Fibroblast of skin of right quadriceps (primary cell): ENCODE data around the gene EXD2.
"Not testable (repeated sequence)": the region's sequence is repeated elsewhere in the genome, so short reads cannot be mapped to it uniquely, and the experiment has no call there.

Experiments
- DNase-seq: peaks from one replicate; pipeline ENCODE4 v3.0.0-alpha.2; 2013

The EXD2 gene

DNA sequence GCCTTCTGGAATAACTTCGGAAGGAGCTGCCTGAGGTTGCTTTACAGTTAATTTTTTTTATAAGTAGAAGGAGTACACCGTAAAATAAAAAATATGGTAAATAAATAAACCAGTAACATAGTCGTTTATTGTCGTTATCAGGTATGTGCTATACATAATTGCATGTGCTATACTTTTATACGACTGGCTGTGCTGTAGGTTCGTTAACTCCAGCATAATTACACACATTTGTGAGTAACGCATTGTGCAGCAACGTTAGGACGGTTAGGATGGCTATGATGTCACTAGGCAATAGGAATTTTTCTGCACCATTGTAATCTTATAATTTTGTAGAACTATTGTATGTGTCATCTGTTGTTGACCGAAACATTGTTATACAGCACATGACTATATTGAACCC lies 8.5 kb downstream of the EXD2 start:
- no peak for DNase-seq

DNA sequence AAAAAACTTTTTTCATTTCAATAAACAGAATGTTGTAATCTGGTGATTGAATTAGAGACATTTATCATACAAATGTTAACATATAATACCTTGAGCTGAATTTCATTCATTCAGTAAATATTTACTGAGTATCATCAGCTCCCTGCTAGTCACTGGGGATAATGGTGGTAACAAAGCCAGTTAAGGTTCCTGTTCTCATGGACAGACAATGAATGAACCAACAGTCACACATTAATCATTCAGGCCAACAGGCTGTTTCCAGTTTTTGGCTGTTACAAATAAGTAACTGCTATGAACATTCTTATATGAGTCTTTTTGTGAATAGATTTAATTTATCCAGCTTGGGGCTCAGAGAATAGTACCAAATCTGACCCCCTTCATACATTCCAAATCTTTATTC lies 13.5 kb downstream of the EXD2 start:
- no peak for DNase-seq

DNA sequence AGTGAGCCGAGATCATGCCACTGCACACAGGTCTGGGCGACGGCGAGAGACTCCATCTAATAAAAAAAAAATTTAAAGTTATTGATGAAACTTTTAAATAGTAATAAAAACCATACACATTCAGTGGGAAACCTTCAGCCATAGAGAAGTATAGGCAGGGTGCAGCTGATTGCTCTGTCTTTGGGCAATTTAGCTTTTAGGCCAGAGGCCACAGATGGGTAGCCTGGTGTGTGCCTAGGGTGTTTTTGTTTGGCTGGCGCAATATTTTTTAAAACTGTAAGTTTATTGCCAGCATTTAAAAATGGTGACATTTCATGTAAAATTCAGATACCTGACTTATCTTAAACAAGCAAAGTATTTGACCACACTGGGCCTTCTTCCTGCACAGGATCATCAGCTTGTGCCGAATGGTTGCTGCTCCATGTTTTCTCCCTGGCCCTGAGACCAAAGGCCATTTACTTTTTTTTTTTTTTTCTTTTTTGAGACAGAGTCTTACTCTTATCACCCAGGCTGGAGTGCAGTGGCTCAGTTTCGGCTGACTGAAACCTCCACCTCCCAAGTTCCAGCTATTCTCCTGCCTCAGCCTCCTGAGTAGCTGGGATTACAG lies 16.2 kb downstream of the EXD2 start:
- no peak for DNase-seq

DNA sequence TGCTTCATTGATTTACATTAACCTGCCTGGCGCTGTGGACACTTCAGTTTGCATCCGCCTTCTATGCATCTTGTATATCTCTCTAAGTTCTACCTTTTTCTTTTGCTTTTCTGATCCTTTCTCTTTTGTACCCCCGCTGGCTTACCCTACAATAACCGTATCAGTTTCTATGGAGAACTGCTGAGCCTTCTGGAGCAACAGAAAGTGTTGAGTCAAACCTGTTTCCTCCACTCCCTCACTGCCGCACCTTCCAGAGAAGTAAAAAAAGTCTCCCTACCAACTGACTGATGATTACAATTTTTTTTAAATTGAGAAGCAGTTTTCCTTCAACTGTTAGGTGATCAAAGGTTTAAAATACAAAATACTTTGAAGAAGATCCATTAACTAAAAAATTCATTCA lies 17.4 kb downstream of the EXD2 start:
- DNase-seq, result no peak

DNA sequence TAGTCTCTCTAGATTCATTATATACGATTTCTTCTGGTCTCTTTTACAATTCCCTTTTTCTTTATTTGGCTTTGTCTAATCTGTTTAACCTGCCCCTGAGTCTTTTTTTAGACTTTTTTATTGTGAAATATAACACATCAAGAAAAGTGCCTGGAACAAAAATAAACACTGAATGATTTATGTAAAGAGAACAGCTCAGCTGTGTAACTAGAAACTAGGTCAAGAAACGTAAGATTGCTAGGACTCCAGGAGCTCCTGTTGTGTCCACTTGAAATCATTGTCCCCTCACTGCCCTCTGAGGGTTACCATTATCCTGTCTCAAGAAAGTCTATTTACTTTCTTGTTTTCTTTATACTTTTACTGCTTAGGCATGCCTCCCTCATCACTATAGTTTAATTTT lies 23.1 kb downstream of the EXD2 start:
- DNase-seq, result no peak

DNA sequence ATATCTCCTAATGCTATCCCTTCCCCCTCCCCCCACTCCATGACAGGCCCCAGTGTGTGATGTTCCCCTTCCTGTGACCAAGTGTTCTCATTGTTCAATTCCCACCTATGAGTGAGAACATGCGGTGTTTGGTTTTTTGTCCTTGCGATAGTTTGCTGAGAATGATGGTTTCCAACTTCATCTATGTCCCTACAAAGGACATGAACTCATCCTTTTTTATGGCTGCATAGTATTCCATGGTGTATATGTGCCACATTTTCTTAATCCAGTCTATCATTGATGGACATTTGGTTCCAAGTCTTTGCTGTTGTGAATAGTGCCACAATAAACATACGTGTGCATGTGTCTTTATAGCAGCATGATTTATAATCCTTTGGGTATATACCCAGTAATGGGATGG lies 26.4 kb downstream of the EXD2 start:
- DNase-seq, result not testable (repeated sequence)

DNA sequence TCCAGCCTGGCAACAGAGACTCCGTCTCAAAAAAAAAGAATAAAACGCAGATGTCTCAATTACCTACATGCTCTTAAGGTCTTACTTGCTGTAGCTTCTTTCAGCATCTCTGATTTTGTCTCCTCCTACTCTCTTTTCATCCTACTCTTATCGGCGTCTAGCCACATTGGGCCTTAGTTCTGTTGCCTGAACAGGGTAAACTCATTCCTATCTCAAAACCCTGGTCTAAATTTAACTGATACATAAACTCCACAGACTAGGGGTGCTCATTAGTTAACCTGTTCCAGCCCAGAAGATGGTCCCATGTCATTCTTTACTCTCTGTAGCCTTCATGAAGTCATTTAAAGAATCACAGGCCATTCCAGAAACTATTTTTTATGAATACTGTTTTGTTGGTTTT lies 33.6 kb downstream of the EXD2 start:
- no peak for DNase-seq

DNA sequence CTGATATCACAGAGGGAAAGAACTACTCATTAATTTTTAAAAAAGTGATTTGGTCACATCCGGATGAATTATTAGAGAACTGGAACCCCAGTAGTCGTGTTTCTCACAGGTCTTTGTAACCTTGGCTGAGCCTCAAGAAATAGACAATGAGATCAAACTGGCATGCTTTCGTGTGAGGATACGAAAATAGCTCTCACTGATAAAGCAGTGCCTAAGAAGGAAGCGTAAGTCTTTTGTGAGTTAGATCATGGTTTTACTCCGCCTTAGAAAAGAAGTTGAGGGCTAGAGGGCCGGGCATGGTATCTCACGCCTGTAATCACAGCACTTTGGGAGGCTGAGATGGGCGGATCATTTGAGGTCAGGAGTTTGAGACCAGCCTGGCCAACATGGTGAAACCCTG lies 34.9 kb downstream of the EXD2 start:
- no peak for DNase-seq

DNA sequence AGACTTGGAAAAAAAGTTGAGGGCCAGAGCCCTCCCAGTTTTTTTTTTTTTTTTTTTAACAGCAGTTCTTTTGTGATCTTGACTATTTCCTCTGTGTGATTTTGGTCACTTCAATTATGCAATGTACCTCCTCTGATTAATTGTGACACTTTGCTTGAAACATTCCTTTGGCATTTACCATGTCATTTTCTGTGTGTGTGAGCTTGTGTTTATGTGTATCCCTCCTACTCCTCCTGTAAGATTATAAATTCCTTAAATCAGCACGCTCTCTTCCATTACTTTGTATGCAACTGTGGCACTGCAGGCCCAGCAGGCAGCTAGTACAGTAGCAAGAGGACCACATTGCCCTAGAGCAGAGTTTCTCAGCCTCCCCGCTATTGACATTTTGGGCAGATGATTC lies 35.4 kb downstream of the EXD2 start:
- DNase-seq, result peak; percentile 31

DNA sequence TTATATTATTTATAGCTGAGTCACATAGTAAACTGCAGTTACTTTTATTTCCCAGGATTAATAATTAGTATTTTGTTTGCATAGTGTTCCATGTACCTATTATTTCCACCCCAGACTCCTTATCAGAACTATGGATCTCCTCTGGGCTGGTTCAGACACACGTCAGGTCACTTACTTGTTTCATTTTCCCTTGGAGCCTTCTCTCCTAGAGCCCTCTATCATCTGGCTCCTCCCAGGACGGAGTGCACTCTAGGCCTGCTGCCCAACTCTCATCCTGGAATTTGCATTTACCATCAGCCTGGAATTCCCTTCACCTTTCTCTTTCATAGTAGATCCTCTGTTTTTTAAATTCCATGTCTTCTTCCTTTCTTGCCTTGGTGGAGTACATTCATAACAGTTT lies 40.2 kb downstream of the EXD2 start:
- no peak for DNase-seq

DNA sequence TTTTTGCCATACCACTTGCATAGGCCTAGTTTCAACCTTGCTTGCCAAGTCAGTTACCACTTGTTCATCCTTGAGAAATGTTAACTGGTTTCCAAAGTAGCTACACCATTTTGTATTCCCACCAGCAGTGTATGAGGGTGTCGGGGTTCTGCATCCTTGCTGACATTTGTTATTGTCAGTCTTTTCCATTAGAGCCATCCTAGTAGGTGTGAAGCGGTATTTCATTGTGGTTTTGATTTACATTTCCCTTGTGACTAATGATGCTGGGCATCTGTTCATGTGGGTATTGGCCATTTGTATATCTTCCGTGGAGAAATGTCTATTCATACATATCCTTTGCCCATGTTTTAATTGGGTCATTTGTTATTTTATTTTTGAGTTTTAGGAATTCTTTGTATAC lies 41.1 kb downstream of the EXD2 start:
- DNase-seq, result no peak

DNA sequence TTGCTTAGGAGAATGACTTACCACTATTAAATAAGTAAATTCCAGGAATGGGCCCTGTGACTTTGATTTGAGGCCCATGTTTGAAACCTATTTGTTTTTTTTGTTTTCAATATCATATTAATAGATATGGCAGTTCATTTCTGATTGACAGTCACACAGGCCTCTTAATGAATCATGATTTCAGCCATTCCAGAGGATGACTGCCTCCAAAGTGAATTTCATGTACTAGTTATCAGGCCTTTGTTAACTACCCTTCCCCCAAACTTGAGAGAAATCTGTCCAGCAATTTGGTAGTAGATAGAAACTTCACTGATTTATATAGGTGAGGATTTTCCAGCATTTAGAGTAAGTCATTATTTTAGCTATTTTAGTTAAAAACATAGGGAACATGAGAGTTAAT lies 42.8 kb downstream of the EXD2 start:
- DNase-seq, result no peak

DNA sequence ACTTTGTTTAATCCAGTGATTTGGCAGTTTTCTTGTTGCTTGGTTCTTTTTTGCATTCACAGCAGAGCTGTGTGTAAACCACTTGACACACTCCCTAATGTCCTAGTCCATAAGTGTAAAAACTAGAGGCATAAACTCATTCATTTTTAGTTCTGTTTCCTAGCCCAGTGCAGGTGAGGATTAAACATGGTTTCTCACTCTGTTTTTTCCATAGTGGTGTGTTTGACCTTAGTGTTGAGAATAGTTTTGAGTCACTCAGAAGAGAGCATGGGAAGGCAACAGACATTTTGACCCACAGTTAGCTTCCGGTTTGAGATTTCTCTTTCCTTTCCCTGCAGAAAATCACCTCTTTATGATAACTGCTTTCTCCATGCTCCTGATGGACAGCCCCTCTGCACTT lies 44.4 kb downstream of the EXD2 start:
- DNase-seq, result no peak

DNA sequence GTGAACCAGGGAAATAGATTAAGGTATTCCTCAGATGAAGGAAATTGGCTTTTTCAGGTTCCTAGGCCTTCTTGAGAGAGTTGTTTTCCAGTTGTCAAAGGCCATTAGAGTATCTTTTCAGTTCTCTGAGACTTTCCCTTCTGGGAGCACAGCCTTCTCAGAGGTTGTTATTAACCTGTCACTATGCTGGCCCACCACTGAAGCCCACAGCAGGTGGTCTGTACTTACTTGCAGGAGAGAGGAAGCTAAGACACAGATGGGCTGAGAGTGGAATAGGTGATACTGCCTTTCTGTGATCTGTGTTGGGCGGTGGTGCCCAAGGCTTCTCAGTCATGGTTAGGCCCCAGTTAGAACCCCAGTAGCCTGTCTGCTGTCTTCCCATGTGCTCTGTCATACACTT lies 45.8 kb downstream of the EXD2 start:
- no peak for DNase-seq

DNA sequence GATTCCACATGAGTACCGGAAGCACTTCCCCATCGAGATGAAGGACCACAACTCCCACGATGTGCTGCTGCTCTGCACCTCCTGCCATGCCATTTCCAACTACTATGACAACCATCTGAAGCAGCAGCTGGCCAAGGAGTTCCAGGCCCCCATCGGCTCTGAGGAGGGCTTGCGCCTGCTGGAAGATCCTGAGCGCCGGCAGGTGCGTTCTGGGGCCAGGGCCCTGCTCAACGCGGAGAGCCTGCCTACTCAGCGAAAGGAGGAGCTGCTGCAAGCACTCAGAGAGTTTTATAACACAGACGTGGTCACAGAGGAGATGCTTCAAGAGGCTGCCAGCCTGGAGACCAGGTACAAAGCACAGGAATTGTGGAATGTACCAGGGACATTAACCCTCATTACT lies 46.3 kb downstream of the EXD2 start:
- DNase-seq, result no peak

DNA sequence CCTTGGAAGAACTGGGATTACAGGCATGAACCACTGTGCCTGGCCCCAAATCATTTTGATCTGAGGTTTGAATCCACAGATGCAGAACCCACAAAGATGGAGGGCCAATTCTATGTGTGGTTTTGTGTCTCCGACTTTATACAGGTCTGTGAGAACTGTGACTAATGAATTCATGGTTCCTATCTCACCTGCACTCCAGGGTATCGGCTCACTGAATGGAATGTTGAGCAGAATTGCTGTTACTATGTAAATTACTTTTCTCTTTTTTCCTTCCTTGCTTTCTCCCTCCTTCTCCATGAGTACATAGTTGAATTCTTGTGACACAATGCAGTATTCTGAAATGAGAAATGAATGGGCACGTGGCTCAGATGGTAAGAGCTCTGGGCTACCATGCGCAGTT lies 47.6 kb downstream of the EXD2 start:
- no peak for DNase-seq

DNA sequence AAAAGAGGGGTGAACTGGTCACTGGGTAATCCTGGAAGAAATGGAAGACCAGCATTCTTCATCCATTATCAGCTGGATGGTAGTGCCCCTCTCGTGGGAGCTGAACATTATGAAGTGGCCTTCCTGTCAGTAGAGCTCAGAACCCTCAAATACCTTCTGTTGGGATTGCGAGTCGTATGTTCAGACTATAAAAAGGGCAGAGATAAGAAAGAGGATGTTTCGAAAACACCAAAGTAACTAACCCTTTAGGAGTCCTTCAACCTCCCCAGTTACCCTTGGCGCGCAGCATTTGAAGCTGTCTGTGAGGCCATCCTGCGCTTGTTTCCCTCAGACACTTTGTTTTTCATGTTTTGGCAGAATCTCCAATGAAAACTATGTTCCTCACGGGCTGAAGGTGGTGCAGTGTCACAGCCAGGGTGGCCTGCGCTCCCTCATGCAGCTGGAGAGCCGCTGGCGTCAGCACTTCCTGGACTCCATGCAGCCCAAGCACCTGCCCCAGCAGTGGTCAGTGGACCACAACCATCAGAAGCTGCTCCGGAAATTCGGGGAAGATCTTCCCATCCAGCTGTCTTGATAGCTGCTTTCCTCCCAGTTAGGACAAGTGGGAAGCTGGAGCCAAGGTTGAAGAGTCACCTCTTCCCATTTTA lies 49.4 kb downstream of the EXD2 start:
- no peak for DNase-seq

DNA sequence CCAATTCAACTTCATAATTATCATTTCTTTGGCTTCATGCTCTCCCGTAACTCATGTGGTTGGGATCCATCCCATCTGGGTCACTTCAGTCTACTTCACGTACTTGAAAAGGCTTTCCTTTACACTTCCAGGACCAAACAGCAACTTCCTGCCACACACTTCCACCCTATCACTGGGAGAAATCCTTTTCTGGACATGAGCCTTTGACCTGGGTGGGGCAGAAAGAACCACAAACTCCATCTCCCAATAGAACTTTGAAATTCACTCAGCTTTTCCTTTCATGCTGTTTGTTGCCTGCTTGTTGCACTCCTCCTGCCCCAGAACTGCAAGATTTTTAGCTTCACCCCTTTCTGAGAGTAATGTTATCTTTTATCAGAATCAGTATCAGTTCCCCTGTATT lies 50.3 kb downstream of the EXD2 start:
- no peak for DNase-seq

DNA sequence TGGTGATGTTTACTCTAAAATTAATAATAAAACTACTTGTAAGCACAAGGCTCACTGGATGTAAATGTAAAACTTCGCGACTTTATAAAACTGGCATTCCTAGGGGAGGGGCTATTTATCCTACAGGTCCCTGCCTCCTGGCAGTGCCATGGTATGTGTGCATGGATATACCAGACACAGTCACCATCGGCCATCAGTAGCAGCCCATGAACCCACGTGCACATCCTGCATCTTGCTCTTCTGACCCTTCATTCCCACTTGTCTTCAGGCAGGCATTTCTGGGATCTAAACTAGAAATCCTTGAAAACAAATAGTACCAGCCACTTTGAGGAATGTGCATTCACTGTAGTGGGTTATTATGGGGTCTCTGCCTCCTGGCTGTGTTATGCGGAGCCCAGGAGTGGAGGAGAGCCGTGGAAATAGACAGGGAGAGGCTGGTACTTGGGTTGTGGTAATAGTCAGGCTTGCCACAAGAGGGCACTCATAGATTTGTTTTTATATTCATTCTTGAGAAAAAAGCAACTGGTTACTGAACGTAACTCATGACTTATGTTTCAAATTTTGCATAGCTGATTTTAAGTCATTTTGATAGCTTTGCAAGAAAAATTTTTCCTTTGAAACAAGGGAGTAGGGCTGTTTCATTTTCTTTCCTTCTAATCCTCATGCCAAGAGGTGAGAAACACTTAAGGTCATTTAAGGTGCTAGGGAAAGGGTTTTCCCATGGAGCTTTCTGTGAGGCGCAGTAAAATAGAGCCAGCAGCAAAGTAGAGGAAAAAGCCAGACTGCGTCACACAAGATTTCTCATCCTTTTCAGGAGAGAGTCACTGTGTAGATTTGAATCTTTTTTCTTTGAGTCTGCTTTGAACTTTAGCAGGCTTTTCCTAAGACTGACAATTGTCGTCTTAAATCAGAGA lies 51.3 kb downstream of the EXD2 start:
- peak; percentile 68 for DNase-seq

DNA sequence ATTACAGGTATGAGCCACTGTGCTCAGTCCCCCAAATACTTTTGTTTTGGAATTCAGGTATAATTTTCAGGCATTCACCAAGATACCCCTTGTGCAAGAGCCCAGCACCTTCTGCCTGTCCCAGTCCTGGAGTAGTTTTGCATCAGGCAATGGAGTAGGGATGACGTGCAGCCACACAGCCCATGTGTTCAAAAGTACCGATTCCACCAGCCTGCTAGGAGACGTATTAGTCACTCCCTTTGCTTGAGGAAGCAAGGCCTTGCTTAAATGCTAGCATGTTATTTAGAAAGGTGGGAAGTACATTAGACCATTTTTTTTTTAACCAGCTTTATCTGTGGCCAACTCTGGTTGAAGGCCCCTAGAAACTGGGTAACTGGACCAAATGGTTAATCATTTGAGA lies 53.6 kb downstream of the EXD2 start:
- DNase-seq, result no peak

DNA sequence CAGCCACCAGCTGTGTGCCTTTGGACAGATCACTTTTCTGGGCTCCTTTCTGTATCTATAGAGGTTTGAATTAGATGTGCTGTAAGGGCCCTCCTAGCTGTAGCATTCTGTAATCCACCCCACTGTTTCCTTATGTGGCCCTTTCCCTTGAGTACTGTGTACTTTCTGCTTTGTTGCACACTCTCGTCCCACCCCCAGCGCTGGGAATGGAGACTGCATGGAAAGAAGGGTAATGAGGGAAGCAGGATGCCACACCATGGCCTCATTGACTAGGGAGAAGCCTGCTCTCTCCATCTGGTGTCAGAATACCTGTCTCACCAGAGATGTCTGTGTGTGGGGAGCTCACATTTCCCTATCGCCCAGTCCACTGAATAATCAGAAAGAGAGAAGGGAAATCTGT lies 55.0 kb downstream of the EXD2 start:
- DNase-seq, result no peak

DNA sequence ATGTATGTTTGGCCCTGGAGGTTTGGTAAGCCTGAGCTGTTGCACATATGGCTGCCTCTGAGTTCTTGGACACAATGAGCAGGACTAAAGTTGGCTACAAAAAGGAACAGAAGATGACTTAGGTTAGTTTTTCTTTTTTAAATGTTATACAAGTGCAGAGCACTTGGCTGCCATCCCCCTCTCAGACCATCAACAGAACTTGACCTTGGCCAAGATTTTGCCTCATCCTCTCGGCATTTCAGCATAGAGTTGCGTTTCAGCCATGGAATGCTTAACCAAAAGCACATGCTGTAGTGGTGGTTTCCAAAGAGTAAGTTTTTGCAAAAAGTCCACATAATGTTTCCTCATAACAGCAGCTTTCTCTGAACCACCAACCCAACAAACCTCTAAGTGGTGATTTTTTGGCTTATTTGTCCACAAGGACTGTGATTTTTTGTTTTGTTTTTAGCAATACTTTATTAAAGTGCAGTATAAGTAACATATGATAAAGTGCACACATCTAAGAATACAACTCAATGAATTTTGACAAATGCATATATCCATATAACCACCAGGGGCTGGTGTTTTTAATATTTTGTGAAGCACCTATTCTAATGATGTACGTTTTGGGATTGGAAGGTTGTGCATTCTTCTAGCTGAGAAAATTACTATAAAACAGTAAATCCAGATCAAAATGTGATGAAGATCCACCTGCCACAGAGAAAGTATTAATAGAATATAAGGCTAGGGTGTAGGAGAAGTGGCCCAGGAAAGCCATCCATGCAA lies 56.6 kb downstream of the EXD2 start:
- DNase-seq, result peak; percentile 81

DNA sequence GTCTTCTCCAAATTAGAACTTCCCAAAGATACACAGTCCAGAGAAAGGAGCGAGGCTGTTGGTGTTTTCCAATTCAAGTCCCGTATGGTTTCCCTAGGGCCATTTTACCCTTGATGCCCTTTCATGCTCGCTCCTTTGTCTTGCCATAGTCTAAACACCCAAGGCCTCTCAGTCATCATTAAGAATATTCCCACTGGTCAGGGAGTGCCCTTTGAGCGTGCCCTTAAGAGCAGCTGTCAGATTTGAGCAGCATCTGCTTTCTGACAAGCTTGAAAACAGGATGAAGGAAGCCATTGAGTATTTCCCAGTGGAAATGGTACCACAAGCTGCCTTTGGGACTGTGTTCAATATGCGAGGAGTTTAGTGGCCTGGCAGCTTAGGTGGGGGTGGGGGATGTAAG lies 58.3 kb downstream of the EXD2 start:
- no peak for DNase-seq

DNA sequence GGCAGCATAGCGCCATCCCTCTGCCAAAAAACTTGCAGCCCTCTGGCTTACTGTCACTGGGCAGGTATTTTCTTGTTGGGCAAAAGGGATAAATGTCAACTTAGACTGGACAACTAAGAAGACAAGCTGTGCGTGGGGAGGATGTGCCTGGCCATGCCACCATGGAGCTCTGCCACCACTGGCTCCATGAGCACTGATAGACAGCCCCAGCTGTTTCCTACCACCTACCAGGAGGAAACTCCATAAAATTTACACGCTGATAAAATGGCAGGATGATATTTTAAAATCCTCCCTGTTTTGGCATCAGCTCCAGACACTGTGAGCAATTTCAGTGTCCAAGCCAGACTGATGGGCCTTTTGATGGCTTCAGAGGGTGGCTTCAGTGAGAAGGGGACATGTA lies 61.6 kb downstream of the EXD2 start:
- DNase-seq, result no peak
